WI38 (cell line): Measurements from ENCODE around the gene IL31RA.

Experiments used
- H3K4me3 ChIP-seq: 2 replicates; pipeline ENCODE4 v1.5.1; 2011; ENCODE audit warnings: low read depth, mild to moderate bottlenecking, control low read depth, low read length
- TF ChIP-seq, protein P1 (sequence below): IDR thresholded peaks from 2 replicates; pipeline ENCODE4 v1.5.1; 2012; ENCODE audit warnings: low read depth, mild to moderate bottlenecking, control low read depth, low read length

The IL31RA gene

DNA sequence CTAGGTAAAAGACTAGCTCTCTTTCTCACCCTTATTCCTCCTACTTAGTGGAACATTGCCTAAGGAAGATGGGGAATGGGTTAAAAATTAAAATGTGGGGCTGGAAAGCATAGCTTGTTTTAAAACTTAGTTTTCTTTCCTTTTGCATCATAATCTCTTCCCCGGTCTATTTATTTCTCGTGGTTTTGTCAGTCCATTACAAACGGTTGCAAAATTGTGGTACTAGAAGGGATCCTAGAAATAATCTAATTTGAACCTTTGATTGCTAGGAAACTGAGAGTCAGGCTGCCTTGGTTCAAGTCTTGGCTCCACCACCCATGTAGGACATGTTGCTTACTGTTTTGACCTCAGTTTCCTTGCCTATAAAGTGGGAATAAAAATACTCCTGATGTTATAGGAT lies 1.3 kb downstream of the IL31RA start:
- TF ChIP-seq, protein P1, sequence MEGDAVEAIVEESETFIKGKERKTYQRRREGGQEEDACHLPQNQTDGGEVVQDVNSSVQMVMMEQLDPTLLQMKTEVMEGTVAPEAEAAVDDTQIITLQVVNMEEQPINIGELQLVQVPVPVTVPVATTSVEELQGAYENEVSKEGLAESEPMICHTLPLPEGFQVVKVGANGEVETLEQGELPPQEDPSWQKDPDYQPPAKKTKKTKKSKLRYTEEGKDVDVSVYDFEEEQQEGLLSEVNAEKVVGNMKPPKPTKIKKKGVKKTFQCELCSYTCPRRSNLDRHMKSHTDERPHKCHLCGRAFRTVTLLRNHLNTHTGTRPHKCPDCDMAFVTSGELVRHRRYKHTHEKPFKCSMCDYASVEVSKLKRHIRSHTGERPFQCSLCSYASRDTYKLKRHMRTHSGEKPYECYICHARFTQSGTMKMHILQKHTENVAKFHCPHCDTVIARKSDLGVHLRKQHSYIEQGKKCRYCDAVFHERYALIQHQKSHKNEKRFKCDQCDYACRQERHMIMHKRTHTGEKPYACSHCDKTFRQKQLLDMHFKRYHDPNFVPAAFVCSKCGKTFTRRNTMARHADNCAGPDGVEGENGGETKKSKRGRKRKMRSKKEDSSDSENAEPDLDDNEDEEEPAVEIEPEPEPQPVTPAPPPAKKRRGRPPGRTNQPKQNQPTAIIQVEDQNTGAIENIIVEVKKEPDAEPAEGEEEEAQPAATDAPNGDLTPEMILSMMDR: no peak
- no peak overlapping the region for H3K4me3 ChIP-seq

DNA sequence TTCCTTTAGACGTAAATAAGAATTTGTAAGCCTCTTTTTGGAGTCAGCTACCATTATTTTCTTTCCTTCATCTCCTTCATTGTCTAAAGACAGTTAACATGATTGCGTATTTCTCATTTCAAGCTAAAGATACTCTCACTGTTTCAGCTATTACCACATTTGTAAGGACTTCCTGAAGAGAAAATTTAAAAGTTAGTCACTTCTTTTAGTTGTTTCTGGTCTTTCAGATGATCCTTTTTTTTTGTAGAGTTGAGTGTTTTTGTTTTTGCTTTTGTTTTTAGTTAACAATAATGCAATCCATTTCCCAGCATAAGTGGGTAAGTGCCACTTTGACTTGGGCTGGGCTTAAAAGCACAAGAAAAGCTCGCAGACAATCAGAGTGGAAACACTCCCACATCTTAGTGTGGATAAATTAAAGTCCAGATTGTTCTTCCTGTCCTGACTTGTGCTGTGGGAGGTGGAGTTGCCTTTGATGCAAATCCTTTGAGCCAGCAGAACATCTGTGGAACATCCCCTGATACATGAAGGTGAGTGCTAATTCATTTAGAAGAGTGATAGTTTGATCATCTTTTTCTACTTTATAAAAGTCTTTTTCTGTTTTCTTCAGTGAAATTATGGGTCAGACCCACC lies 2.0 kb downstream of the IL31RA start:
- H3K4me3 ChIP-seq: no peak overlapping the region
- TF ChIP-seq, protein P1: no peak

DNA sequence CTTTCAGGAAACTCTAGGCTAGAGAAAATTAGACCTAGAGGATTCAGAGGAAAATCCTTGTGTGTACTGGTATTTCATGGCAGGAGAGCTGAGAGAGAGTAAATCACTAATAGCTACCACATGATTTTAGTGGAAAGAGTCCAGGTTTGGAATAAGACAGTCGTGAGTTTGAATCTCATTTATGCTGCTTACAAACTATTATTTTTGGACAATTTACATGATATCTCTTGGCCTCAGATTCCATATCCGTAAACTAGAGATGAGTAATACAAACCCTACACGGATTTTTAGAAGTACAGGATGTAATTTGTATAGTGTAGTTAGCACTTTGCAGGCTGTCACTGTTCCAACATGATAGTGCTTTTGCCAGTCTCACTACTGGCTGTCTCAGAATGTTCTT lies 2.7 kb downstream of the IL31RA start:
- TF ChIP-seq, protein P1: no peak
- H3K4me3 ChIP-seq: no peak overlapping the region

DNA sequence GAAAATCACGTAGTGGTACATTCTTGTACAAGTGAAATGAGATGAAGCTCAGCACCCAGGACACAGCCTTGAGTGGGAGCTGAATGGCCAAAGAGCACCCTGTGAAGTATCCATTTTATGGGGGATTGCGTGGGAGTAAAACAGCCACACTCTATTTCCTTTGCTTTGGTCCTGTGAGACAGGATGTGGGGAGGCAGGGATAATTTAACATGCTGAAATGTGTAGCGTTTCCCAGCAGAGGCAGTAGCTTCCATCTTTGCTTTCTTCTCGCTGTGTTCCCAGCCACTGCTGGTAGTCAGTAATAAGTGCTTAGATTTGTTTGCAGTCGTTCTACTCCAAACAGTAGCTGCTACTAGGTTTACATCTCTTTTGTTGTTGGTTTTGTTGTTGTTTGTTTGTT lies 4.4 kb downstream of the IL31RA start:
- H3K4me3 ChIP-seq: no peak overlapping the region
- TF ChIP-seq, protein P1: no peak

DNA sequence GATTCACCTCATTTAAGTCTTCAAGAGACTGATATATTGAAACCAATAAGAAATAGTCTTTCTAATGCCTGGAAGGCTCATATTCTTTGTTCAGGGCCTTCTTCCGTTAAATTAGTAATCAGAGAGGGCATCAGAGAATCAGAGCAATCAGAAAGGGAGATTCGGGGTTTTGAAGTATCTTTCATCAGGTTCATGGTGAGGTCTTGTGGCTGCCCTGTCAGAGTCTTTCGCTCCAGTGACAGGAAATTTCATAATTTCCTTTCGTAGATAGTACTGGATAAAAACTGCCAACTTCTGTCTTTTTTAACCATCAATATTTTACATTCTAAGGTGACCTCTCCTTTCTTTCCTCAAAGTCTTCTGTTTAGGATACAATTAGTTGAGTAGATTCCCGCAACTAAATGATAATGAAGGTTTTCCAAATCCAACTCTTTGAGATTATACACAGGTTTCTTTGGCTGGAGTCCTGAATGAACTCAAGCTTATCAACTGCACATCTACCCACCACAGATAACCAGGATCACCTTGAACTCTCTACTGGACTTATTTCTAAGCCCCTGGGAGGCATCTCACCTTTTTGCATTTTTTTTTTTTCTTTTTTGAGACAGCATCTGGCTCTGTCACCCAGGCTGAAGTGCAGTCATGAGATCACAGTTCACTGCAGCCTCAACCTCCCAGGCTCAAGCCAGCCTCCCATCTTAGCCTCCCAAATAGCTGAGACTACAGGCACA lies 5.5 kb downstream of the IL31RA start:
- TF ChIP-seq, protein P1: no peak
- H3K4me3 ChIP-seq: no peak overlapping the region

DNA sequence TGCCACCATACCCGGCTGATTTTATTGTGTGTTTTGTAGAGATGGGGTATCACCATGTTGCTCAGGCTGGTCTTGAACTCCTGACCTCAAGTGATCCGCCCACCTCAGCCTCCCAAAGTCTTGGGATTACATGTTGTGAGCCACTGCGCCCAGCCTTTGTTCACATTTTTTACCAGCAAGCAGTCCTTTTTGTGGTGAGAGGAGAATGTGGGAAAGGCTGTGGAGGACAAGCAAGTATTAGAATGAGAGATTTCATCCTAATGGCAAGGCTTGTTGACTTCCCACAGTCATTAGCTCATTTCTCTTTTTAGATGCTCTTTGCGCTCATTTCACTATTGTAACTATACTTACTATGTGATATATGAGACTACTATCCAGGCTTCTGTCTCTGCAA lies 6.1 kb downstream of the IL31RA start:
- no peak overlapping the region for H3K4me3 ChIP-seq
- TF ChIP-seq, protein P1: no peak

DNA sequence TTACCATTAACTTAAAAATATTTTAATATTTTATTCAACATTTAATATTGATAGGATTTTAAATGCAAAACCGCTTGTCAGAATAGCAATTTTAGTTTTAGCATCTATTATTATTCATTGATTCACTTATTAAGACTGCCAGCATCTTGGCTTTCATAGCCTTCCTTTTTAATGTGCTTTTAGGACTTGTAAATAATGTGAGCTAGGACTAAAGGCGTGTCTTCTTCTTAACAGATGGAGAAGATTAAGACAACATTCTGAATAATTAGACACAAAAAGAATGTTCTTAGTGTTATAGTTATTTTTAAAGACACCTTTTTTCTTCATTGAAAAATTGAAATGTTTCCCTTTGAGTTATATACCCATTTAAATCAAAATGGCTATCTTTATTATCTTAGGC lies 6.9 kb downstream of the IL31RA start:
- no peak overlapping the region for H3K4me3 ChIP-seq
- TF ChIP-seq, protein P1: no peak
